Posterior cingulate gyrus (tissue), 11 donors: Measurements from ENCODE around the gene UNC50.

ENCODE experiments used
- DNase-seq, 10 donors: peaks; one replicate each; pipeline versions ENCODE4 v3.0.0 to v3.0.0-alpha.2; 2020 to 2021; ENCODE audit warnings: mixed read lengths in 3 of 10
- intact Hi-C: fragments of 100-400 bp; cut with DNase I; formaldehyde crosslinking; loops from one replicate; pipeline ENCODE4 v1.15.1; 2023

The UNC50 gene

DNA sequence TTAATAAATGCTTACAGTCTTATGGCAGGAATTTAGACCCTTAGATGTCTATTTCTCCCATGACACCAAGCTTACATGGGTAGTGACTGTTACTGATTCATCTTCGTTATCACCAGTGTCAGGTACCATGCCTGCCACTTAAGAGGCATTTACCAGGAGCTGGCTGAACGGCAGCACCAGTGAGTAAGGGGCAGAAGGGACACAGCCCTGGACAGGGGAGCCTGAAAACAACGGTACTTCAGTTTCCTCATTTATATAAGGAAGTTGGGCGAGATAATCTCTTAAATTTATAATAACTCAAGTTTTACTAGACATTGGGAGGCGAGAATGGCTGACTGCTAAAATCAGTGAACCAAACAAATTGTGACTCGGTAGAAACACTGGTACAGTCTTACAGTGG lies 1.3 kb upstream of the UNC50 start:
- DNase-seq: no peak
- intact Hi-C loops: loop anchor here (5.0 kb wide), 1 partner anchor 195 kb away; no protein-coding TSS in a partner anchor

DNA sequence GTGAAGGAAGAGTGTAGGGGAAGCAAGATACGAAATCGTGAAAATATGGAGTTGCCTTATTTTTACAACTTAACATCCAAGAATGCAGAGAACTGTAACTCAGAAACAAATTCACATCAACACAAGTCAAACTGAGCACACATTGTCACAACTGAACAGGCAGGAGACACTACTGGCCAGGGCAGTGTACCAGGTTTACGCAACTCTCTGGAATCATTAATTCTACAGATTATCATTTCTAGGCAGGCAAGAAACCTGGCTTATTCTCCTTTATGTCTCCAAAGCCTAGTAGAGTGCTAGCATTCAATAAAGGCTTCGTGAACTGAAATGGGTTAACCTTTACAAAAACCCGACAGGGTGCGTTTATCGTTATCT lies 661 bp upstream of the UNC50 start:
- intact Hi-C loops: loop anchor here (5.0 kb wide), 1 partner anchor 195 kb away; no protein-coding TSS in a partner anchor
- DNase-seq: no peak

DNA sequence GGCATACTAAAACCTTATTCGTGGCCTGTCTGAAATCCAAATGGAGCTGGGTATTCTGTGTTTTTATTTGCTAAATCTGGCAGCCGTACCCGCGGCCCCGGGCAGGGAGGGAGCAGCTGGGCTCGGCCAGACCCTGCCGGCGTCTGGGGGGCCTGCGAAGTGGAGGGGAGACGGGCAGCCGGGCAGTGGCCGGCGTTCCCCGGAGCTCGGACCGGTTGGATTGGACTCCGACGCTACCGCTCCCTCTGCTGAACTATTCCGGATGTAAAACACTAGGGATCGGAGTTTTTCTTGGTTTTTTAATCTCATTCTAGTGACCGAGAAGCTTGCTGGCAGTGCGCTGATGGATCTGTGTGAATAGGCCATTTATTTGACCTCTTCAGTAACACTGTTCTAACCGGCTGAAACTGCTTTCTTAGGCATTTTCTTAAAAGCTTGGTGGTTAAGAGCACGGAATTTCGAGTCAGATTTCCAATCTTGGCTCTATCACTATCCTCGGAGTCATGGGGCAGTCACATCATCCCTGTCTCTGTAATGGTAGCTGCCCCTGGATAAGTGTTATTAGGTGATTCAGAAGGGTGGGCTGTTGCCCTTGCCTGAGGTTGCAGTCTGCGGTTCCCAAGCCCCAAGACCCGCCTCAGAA lies 694 bp downstream of the UNC50 start:
- no peak for DNase-seq
- intact Hi-C loops: loop anchor here (5.0 kb wide), 1 partner anchor 197 kb away; no protein-coding TSS in a partner anchor

DNA sequence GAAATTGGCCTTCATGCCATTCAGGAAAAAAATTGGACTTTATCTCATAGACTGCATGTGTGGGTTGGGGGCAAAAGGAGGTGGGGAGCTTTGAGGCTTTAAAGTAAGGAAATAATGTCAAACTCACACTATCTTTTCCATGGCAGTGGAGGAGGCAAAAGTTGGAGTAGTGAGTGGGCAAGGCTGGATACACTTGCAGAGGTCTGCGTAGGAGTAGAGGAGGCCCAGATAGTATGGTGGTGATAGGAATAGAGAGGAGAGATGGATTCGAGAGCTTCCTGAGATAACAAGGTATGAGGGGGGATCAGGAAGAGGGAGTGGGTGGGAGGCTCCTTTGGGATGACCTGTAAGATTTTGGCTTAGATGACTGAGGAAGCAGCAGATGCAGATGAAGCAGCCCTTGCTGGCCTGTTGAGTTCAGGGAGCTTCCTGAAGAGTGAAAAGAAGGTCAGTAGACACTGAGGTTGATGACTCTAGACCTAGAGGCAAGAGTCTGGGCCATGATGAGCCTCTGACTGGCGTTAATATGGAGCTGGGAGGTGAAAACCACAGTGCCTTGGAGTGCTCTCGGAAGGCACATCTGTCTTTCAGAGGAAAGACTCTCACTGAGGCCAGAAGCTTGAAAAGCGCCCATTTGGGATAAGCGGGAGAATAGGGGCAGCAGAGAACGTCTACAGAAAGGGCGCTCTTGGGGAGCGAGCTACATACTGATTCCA lies 5.8 kb downstream of the UNC50 start:
- intact Hi-C loops: no loop called here
- DNase-seq: no peak

DNA sequence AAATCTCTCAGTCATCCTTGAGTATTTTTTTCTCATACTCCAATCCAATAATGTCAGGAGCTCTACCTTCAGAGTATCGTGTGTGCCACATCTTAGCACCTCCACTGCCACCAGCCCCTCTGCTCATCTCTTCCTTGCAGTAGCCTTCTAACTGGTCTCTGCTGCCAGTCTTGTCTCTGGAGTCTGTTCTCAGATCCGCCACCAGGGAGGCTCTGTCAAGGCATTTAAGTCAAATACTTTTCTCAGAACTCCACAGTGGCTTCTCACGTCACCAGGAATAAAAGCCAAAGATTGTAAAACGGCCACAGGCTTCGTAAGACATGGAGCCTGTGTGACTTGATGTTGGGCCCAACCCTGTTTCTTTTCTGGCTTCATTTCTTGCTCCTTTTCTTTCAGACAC lies 7.1 kb downstream of the UNC50 start:
- DNase-seq: no peak
- intact Hi-C loops: no loop called here

DNA sequence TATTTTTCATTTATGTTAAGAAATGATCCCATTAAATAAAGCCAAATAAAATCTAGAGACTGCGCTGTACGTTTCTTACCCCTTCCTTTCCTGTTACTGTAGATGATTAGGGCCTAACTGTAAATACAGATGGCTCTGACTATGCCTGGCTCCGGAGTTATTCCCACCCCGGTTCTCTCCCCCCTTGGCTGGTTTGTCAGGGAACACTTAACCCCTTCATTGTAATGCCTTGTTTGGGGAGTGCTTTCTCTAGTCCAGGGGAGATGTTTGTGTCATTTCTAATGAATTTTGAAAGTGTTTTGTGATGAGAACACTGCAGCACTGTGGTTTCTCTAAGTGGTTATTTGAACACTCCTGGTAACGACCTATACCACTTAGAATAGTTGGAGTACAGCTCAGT lies 8.8 kb downstream of the UNC50 start:
- intact Hi-C loops: no loop called here
- no peak for DNase-seq

DNA sequence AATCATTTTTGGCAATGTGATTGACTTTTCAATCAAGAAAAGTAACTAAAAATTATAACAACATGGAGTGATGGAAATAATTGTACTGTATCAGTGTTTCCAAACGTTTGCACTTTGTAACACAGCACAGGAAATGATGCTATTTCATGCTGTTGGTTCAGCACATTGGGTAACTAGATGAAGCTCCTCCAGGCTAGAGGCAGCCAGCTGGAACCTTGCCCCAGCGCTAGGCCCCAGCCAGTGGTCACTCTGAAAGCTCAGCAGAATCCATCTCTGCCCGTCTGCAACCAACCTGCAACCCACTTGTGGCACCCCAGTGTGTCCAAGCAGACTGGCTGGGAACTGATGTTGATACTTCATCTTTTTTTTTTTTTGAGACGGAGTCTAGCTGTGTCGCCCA lies 15.3 kb downstream of the UNC50 start:
- peak in 3 of 10 donors; percentile 19 to 86 (median 23) for DNase-seq
- intact Hi-C loops: no loop called here

DNA sequence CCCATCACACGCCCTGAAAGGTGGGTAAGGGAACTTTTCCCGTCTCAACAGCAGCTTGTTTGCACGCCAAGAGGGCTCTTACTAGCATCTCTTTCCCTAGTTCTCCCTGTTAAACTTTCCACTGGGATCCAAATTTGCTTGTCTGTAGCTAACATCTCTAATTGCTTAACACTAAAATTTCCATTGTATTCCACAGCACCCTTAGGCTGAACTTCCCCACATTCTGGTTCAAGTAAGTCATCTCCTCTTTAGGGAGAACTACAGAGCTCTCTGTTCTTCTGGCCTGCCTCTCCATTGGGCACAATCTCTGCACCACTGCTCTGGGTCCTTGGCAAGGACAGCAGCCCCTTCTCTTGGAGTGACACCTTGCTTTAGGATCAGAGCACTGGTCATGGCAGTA lies 24.0 kb downstream of the UNC50 start:
- intact Hi-C loops: no loop called here
- no peak for DNase-seq

DNA sequence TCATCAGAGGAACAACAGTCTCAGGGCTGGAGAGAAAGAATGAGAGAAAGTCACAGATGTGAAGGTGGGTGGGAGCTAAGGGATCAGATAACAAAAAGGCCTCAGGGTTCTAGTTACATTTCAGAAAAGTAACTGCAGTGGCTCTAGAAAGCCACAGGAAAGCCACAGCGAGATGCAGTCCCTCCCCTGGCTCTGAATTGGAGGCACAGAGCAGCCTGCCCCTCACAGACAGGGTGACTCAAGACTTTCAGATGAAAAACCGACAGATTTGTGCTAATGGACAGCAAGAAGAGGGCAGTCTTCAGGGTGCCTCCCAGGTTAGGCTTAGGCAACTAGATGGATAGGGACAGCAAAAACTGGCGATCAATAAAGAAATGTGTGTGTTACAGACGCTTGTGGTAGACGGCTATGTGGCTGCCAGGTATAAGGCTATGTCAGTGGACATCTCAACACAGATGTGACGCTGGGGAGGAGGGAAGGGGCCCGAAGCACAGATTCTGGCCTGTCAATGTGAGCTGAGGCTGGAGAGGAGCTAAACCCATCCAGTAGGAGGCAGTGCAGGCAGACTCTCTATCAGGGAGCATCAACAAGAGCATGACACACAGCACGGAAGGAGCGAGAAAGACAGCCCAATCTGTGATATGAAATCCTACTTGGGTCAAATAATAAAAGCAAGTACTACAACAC lies 26.2 kb downstream of the UNC50 start:
- intact Hi-C loops: no loop called here

DNA sequence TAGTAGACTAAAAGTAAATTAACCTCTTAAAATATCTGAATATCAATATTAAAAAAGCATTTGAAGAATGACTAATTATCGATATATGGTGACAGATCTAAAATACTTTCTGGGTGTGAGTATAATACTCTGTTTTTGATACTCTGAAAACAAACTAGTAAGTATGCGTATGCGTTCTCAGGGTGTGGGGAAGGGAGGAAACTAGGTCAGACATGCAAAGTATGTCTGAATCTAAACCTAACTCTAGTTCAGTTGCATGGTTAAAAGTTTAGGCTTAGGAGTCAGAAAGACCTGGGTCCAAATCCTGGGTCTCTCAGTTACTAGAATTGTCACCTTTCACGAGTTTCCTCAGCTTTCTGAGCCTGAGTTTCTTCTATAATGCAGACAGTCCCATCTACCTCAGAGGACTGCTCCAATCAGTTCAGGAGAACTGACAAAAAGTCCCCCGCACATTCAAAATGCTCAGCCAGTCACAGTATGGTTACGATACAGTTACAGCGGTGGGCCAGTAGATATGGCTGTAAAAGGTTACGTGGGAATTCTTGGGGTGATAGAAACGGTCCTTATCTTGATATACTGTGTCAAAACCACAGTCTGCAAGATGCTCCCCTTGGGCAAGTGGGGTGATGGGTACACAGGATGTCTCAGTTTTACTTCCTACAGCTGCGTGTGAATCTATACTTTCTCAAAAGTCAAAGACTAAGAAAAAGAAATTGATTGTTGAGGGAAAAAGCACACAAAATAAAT lies 29.2 kb downstream of the UNC50 start:
- DNase-seq: no peak
- intact Hi-C loops: no loop called here

More for the DNA sequence above, 26.2 kb downstream of the UNC50 start:
- no peak for DNase-seq

DNA sequence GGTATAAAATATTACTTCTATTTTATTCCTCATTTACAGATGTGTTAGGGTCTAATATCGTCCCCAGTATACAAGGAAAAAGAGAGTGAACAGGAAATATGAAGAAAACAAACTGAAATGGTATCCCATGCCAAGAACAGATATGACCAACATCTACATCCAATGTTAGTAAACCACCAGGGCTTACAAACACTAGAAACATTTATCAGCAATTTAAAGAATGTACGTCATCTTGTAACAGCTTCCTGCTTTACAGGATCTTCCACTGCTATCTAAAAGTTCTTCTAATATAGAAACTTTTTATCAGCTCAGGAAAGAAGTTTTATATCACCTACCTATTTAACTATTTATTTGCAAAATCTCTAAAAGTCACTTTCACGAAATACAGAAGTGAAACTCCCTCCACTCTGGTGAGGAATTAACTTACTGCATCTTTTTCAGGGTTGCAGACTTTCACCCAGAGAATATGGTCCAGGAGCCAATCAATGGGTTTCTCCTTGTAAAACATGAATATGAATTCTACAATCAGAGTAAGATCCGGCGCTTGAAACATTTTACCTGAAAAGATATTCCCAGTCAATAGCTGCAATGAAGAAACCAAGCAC lies 35.2 kb downstream of the UNC50 start:
- intact Hi-C loops: no loop called here
- no peak for DNase-seq

DNA sequence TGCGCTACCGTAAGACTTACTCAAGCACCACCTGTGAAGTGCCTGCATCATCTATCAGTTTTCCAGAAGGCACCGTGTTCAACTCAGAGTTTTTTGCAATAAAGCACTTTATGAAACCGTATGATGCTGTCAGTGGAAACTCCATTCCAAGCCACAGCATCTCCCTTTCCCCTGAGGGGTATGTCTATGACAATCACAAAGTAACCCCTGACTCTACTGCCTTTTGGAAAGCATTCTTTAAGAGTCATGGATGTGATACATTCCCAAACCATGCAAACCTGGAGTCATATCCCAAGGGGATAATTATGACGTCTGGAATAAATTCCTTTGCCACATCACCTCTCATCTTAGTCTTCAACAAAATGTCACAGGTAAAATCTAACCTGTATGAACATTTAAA lies 39.2 kb downstream of the UNC50 start:
- no peak for DNase-seq
- intact Hi-C loops: no loop called here

DNA sequence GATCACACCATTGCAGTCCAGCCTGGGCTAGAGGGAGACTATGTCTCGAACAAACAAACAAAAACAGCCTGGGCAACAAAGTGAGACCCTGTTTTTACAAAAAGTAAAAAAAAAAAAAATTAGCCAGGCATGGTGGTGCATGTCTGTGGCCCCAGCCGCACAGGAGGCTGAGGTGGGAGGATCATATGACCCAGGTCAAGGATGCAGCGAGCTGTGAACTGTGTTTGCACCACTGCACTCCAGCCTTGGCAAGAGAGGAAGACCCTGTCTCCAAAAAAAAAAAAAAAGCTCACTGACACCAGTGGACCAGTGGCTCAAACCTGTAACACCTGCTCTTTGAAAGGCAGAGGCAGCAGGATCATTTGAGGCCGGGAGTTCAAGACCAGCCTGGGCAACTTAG lies 40.1 kb downstream of the UNC50 start:
- intact Hi-C loops: no loop called here
- DNase-seq: no peak

DNA sequence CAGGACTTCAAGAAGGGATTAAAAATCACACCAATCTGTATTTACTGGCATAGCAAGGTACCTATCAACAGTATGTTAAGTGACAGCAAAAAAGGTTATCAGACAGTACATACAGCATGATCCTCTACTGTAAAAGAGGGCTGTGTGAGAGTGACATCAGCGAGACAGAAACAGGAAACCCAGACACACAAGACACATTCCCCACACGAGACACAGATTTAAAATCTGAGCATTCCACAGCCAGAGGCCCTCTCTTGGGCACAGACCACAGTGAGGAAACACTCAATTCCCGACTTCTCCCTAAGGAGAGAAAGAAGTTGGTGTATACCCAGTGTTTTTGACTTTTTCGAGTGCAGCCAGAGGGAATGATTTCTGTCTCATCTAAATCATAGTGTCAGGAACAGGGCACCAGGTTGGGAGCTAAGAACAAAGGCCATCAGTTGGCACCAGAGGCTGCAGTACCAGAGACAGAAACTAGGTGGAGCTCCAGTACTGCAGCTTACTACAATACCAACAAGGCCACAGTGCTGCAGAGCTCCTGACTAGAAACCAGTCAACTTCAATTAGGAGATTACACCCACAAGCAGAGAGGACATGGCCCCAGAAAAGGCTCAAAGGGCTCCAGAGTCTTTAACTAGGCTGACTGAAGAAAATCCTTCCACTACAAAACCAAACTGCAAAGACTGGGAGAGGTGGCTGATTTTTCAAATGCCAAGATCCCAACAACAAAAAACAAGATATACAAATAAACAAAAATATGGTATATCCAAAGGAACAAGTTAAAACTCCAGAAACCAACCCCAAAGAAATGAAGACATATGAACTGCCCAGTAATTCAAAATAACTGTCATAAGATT lies 41.0 kb downstream of the UNC50 start:
- peak in 9 of 10 donors; percentile 47 to 95 (median 83) for DNase-seq
- intact Hi-C loops: loop anchor here (1.0 kb wide), 1 partner anchor 188 kb away; no protein-coding TSS in a partner anchor

DNA sequence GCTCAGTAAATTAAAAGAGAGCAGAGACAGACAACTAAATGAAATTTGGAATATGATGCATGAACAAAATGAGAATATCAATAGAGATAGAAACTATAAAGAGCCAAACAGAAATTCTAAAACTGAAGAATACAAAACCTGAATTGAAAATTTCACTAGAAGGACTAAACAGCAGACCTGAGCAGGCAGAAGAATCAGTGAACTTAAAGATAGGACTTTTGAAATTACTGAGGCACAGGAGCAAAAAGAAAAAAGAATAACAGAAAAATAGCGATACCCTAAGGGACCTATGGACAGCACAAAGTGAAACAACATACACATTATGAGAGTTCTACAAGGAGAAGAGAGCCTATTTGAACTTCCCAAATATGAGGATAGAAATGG lies 41.6 kb downstream of the UNC50 start:
- intact Hi-C loops: loop anchor here (1.0 to 5.0 kb wide), 2 partner anchors 82 to 187 kb away; partner anchors contain the start of gene MGAT4A
- DNase-seq: no peak

DNA sequence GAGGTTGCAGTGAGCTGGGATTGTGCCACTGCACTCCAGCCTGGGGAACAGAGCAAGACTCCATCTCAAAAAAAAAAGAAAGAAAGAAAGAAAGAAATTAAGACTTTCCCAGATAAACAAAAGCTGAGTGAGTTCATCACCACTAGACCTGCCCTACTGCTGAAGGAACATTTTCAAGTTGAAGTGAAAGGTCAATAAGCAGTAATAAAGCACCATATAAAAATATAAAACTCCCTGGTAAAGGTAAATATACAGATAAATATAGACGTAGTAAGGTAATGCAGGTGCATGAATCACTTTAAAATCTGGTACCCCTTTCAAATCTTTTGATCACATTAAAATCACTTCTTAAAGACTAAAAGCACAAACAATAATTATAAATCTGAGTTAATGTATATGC lies 42.6 kb downstream of the UNC50 start:
- intact Hi-C loops: loop anchor here (5.0 kb wide), 1 partner anchor 81 kb away; the partner anchor contains the start of gene MGAT4A
- no peak for DNase-seq

DNA sequence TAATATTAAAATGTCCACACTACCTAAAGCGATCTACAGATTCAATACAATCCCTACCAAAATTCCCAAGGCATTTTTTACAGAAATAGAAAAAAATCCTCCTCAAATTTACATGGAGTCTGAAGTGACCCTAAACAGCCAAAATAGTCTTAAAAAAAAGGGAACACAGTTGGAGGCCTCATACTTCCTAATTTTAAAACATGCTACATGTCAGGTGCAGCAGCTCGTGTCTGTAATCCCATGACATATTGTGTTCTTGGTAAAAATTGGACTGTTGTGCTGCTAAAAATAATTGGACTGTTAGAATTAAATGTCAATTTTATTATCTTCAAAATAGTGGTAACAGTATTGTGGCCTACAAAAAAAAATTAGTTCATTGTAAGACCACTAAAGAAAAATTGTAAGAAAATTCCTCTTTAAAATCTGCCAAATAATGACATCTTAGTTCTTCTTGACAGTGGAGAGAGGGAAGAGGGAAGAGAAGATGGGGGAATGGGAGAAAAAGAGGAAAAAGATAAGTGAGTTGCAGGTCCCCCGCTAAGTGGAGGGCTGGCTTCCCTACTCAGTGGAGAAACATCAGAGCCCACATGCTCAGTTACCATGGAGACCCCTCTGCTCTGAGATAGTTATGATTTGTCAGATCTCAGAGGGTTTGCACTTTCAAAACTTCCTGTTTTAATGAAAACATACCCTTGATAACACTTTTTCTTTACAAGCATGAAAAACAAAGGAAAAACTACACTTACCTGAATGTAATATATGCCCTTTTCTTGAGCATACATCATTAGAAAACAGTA lies 46.5 kb downstream of the UNC50 start:
- DNase-seq: no peak
- intact Hi-C loops: loop anchor here (5.0 kb wide), 1 partner anchor 77 kb away; the partner anchor contains the start of gene MGAT4A

DNA sequence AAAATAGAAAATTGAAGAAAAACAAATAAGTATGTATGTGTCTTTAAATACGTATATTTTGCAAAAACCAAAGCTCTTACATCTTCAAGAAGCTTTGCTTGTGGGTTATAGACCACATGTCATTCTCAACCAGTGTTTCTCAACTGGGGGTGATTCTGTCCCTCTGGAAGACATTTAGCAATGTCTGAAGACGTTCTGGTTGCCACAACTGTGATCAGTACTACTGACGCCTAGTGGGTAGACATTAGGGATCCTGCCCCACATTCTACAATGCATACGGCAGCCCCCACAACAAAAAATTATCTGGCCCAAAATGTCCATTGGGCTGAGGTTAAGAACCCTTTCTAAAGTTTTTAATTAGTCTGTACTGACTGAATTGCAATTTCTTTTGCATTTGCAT lies 48.4 kb downstream of the UNC50 start:
- DNase-seq: no peak
- intact Hi-C loops: no loop called here
